DOHH2 (cell line): ENCODE measurements around the gene PEX3.

ENCODE experiments used
- H3F3A ChIP-seq: fragments of 200-600 bp; sonication (generic), shearing (Covaris generic); 2 replicates; pipeline ENCODE4 v1.6.0; 2016; ENCODE audit warnings: antibody characterized with exemption, mild to moderate bottlenecking; ENCODE audit not compliant: control insufficient read depth, insufficient read depth
- H3K27ac ChIP-seq: fragments of 200-600 bp; sonication (generic); 2 replicates; pipeline ENCODE4 v1.5.1; 2014; ENCODE audit warnings: low read depth, mild to moderate bottlenecking, low read length, moderate library complexity
- H3K27me3 ChIP-seq: fragments of 200-600 bp; sonication (generic); 2 replicates; pipeline ENCODE4 v1.6.1; 2014; ENCODE audit warnings: mild to moderate bottlenecking, low read length, mixed read lengths; ENCODE audit not compliant: control insufficient read depth
- H3K36me3 ChIP-seq: fragments of 200-600 bp; sonication (generic); 2 replicates; pipeline ENCODE4 v1.6.1; 2014; ENCODE audit warnings: mild to moderate bottlenecking, low read length, moderate library complexity, mixed read lengths; ENCODE audit not compliant: control insufficient read depth
- H3K4me1 ChIP-seq: fragments of 200-600 bp; sonication (generic); 2 replicates; pipeline ENCODE4 v1.6.1; 2014; ENCODE audit warnings: mild to moderate bottlenecking, low read length, mixed read lengths; ENCODE audit not compliant: control insufficient read depth
- H3K4me2 ChIP-seq: fragments of 200-600 bp; sonication (generic); 2 replicates; pipeline ENCODE4 v1.6.0; 2014; ENCODE audit warnings: mild to moderate bottlenecking, low read length, moderate library complexity
- H3K4me3 ChIP-seq: fragments of 200-600 bp; sonication (generic); 2 replicates; pipeline ENCODE4 v1.5.1; 2014; ENCODE audit warnings: mild to moderate bottlenecking, low read length, mixed read lengths
- H3K79me2 ChIP-seq: fragments of 200-600 bp; sonication (generic); 2 replicates; pipeline ENCODE4 v1.6.1; 2014; ENCODE audit warnings: mild to moderate bottlenecking, low read length, mixed read lengths; ENCODE audit not compliant: control insufficient read depth
- H3K9me2 ChIP-seq: fragments of 200-600 bp; sonication (generic); replicated peaks from 2 replicates; pipeline ENCODE4 v1.6.1; 2014; ENCODE audit warnings: mild to moderate bottlenecking, low read length, mixed read lengths; ENCODE audit not compliant: control insufficient read depth
- H3K9me3 ChIP-seq: fragments of 200-600 bp; sonication (generic); 2 replicates; pipeline ENCODE4 v1.6.1; 2014; ENCODE audit warnings: antibody characterized with exemption, low read length, mixed read lengths; ENCODE audit not compliant: control insufficient read depth, insufficient read depth
- H4K20me1 ChIP-seq: fragments of 200-600 bp; sonication (generic); 2 replicates; pipeline ENCODE4 v1.6.0; 2014; ENCODE audit warnings: low read depth, mild to moderate bottlenecking, antibody characterized with exemption, low read length, moderate library complexity; ENCODE audit not compliant: control insufficient read depth, insufficient read depth
- EZH2phosphoT487 ChIP-seq: fragments of 200-600 bp; sonication (generic); IDR thresholded peaks from 2 replicates; pipeline ENCODE4 v1.6.1; 2017; ENCODE audit warnings: borderline replicate concordance, mild to moderate bottlenecking, antibody characterized with exemption, low read length, moderate library complexity, mixed read lengths
- TF ChIP-seq, protein P1 (sequence below): fragments of 200-600 bp; sonication (generic); IDR thresholded peaks from one replicate; pipeline ENCODE4 v1.5.1; 2014; ENCODE audit warnings: antibody characterized with exemption, mild to moderate bottlenecking, low read depth, low read length; ENCODE audit not compliant: poor library complexity, severe bottlenecking

The PEX3 gene

GRCh38 chr6:143516690-143517446 is 66.3 kb downstream of the PEX3 start:
- Histone ChIP-seq H4K20me1 (no peaks in the 10 kb centered on the region), H3K36me3 (no peaks in the 10 kb centered on the region), H3K79me2 (no peaks in the 10 kb centered on the region), H3K4me2 (no peak overlapping the region), H3K27ac (no peak overlapping the region), H3K27me3 (peaks cover 9% of the 10 kb centered on the region; the same call in 1 of the 2 replicates), H3K4me1 (peaks cover 9% of the 10 kb centered on the region), H3K9me2 (no peaks in the 10 kb centered on the region), H3K4me3 (no peak overlapping the region), H3F3A (no peaks in the 10 kb centered on the region), H3K9me3 (no peaks in the 10 kb centered on the region)
- no peak for TF ChIP-seq EZH2phosphoT487
- TF ChIP-seq, protein P1, sequence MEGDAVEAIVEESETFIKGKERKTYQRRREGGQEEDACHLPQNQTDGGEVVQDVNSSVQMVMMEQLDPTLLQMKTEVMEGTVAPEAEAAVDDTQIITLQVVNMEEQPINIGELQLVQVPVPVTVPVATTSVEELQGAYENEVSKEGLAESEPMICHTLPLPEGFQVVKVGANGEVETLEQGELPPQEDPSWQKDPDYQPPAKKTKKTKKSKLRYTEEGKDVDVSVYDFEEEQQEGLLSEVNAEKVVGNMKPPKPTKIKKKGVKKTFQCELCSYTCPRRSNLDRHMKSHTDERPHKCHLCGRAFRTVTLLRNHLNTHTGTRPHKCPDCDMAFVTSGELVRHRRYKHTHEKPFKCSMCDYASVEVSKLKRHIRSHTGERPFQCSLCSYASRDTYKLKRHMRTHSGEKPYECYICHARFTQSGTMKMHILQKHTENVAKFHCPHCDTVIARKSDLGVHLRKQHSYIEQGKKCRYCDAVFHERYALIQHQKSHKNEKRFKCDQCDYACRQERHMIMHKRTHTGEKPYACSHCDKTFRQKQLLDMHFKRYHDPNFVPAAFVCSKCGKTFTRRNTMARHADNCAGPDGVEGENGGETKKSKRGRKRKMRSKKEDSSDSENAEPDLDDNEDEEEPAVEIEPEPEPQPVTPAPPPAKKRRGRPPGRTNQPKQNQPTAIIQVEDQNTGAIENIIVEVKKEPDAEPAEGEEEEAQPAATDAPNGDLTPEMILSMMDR, result no peak

- no peaks in the 10 kb centered on the region for H3K9me3 ChIP-seq
- no peaks in the 10 kb centered on the region for H3F3A ChIP-seq
- TF ChIP-seq, protein P1, result no peak
- no peak for TF ChIP-seq EZH2phosphoT487
- H3K9me2 ChIP-seq, result no peaks in the 10 kb centered on the region
- no peaks in the 10 kb centered on the region for H4K20me1 ChIP-seq
- no peak overlapping the region for H3K4me3 ChIP-seq
- H3K4me1 ChIP-seq, result peaks cover 9% of the 10 kb centered on the region
- H3K79me2 ChIP-seq, result no peaks in the 10 kb centered on the region
- H3K4me2 ChIP-seq, result no peak overlapping the region
- no peaks in the 10 kb centered on the region for H3K36me3 ChIP-seq
- no peak overlapping the region for H3K27ac ChIP-seq
- peaks cover 9% of the 10 kb centered on the region; the same call in 1 of the 2 replicates for H3K27me3 ChIP-seq
These were observed 66.8 kb downstream of the PEX3 start for GRCh38 chr6:143517447-143517773.

DNA sequence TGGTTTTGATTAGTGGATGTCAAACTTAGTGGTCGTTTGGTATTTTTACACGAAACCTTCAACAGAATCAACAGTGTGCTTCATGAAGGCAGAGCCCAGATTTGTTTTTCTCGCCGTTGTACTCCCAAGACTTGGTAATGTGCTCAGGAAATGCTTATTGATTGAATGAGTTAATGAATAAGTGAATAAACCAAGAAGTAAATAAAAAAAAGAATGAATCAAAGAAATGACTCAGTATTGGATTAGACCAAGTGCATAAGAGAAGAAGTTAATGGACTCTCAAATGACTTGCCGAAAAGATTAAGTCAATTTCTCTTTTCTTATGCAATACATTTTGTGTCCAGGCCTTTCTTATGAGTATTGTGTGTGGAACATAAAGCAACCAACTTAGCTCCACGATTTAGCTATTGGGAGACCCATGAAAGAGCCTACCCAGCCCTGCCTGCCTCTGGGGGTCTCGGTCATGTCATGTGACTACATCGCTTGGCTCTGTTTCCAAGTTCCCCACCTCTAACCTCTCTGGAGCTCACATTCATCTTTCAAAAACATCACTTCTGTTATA is 71.5 kb downstream of the PEX3 start:
- no peaks in the 10 kb centered on the region for H3F3A ChIP-seq
- H3K4me1 ChIP-seq, result peaks cover 2% of the 10 kb centered on the region
- H3K9me2 ChIP-seq, result no peaks in the 10 kb centered on the region
- H4K20me1 ChIP-seq, result no peaks in the 10 kb centered on the region
- H3K4me3 ChIP-seq, result no peak overlapping the region
- peaks cover 9% of the 10 kb centered on the region; the same call in 1 of the 2 replicates for H3K27me3 ChIP-seq
- no peaks in the 10 kb centered on the region for H3K36me3 ChIP-seq
- no peak overlapping the region for H3K27ac ChIP-seq
- H3K4me2 ChIP-seq, result no peak overlapping the region
- no peaks in the 10 kb centered on the region for H3K79me2 ChIP-seq
- TF ChIP-seq, protein P1, result no peak
- no peak for TF ChIP-seq EZH2phosphoT487
- no peaks in the 10 kb centered on the region for H3K9me3 ChIP-seq
